GM21528 (cell line): Measurements from ENCODE around the gene UGT2B11.
"Not testable (repeated sequence)": the region's sequence is repeated elsewhere in the genome, so short reads cannot be mapped to it uniquely, and the experiment has no call there.

Experiments
- ATAC-seq: cut with Tn5 transposase; IDR thresholded peaks from one replicate; pipeline ENCODE4 v1.9.1; 2021; ENCODE audit warnings: mild to moderate bottlenecking, moderate library complexity; ENCODE audit not compliant: unreplicated experiment, low FRiP score

Gene UGT2B11

DNA sequence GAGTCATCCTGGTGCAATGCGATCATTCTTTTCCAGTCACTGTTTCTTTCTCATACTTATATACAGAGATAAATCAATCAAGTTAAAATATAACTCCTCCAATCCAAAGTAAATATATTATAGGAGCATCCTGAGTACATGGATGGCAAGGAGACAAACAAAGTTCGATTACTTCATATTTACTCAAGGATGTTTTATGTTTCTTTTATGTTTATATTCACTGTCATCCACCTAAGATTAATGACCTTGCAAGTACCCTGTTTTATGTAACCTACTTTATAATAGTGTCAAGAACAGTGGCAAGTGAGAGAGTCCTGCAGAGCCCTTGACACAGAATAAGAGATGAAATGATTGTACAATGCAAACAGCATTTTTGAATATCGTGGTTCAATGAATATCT lies at the start of gene UGT2B11:
Gene UGT2B11, minus strand, starts transcription at position 33 of the 400 bp plus-strand sequence. Its CDS starts 26 bp downstream, at position 7.
- no peak for ATAC-seq

DNA sequence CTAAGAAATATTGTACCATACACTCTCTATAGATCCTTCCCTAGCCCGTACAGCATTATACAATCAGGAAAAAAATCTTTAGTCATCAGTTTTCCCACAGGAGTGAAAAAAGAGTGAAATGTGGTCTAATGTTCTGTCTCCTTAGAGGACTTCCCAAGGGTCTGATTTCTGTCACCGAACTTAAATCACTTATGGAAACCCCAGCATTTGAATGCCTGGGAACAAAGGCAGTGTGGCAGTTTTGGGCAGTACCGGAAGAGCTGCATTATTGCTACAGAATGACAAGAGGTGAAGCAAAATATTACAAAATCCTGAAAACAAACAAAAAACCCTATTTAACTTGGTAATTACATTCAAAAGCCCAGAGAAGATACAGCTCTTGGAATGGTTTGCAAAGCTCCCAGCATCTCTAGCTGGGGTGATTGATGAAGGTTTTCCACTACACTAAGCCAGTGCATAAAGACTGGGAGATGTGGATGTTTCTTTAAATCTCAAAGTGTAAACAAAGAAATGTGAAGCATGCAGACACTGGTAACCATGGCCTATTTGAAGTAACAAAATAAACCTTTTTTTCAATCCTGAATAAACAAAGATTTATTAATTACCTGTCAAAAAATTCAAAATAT lies 38.7 kb upstream of the UGT2B11 start:
- ATAC-seq: not testable (repeated sequence)

DNA sequence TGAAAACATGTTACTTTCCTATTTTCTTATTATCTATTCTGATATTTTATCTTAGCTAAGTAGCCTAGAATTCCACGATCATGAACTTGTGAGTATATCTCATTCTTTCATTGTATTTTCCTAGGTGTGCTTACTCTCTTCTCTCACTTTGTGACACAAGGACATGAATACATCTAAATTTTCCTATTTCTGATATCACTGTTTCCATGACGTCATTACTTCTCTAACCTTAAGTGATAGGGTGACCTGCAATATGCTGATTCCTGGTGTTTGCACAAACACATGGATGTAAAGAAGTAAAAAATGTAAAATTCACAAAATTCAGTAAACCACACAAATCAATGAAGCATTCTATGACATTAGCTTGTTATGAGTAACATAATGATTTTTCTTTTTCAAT lies 36.3 kb upstream of the UGT2B11 start:
- ATAC-seq: not testable (repeated sequence)

DNA sequence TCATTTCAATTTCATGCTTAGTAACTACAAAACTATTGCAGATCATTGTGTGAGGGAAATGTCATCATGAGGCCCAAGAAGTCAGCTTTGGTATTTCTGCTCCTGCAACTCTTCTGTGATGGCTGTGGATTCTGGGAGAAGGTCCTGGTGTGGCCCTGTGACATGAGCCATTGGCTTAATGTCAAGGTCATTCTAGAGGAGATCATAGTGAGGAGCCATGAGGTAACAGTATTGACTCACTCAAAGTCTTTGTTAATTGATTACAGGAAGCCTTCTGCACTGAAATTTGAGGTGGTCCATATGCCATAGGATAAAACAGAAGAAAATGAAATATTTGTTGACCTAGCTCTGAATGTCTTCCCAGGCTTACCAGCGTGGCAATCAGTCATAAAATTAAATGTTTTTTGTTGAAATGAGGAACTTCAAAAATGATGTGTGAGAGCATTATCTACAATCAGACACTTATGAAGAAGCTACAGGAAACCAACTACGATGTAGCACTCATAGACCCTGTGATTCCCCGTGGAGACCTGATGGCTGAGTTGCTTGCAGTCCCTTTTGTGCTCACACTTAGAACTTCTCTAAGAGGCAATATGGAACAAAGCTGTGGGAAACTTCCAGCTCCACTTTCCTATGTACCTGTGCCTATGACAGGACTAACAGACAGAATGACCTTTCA lies 28.2 kb upstream of the UGT2B11 start:
- not testable (repeated sequence) for ATAC-seq

DNA sequence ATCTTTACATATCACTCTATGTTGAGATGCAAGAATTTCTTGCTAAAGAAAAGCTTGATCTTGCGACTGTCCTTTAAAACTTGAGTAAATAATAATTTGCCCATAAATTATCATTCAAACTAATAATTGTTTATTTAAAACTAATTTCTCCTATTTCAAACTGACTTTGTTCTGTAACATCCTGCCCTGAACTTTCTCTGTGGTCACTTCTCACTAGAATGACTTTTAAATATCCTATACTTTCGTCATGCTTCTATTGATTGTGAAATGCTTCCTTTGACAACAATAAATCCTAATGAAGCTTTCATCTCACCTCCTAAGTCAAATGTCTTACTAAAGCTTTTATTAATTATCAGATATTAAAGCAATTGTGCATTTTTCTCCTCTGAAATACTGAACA lies 27.2 kb upstream of the UGT2B11 start:
- not testable (repeated sequence) for ATAC-seq

DNA sequence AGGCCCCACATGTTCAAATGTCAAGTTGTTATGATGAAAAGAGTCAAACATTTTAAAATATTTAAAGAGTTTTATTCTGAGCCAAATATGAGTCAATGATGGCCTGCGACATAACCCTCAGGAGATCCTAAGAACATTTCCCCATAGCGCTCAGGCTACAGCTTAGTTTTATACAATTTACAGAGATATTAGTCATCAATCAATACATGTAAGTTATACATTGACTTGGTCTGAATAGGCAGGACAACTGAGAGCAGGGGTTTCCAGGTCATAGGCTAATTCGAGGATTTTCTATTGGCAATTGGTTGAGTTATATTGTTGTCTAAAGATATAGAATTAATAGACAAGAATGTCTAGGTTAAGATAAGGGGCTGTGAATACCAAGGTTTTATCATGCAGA lies 26.2 kb upstream of the UGT2B11 start:
- not testable (repeated sequence) for ATAC-seq

DNA sequence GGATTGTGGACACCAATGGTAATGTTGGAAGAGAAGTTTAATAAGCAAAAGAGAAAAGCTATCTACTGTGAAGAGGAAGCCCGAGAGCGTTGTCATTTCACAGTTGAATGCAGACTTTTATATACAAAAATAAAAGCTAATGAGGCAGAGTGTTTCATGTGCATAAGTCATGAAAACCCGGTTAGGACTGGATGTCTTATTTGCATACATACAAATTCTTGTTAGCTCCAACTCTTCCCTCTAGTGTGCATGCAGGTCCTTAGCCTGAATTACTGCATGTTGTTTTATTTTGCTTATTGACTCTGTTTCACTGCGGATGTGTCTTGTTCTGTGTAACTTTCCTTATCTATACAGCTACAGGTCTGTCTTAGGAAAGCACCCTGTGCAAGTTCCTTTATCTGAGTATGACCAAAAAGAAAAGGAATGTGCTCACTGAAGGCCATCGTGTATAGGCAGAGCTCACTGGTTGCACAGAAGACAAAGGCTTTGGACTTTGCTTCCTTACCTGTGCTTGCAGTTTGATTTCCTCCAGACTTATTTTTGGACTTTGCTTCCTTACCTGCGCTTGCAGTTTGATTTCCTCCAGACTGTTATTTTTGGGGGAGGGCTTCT lies 25.1 kb upstream of the UGT2B11 start:
- no peak for ATAC-seq

DNA sequence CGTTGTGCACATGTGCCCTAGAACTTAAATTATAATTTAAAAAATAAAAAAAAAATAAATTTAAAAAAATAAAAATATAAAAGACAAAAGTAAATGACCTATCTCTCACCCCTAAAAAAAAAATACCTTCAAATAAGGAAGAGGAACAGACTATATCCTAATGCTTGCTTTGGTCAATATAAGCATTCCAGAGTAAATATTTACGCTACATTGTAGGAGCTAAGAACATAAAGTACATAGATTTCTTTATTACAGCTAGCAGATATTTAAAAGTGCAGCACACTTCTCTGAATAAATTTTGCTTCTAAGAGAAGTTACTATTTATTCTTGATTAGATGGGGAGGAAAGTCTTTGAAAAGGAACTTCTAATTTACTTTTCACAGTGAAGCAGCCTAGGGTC lies 24.5 kb upstream of the UGT2B11 start:
- no peak for ATAC-seq

DNA sequence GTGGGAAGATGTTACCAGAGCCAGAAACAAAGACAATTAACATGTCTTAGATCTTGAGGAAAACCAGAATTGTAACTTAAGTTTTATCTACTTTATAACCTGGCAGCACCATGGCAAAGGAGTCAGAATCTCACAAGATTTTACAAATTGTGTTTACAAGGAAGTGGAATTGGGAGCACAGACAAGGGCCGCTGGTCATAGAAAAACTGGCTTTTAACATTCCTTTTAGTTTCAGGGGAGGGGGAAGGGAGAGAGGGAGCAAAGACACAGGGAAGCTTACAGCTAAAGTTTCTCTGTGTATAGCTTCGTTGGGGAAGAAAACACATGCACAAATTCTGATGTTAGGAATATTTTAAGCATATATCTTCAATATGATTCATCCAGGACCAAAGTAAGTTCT lies 10.3 kb upstream of the UGT2B11 start:
- no peak for ATAC-seq

DNA sequence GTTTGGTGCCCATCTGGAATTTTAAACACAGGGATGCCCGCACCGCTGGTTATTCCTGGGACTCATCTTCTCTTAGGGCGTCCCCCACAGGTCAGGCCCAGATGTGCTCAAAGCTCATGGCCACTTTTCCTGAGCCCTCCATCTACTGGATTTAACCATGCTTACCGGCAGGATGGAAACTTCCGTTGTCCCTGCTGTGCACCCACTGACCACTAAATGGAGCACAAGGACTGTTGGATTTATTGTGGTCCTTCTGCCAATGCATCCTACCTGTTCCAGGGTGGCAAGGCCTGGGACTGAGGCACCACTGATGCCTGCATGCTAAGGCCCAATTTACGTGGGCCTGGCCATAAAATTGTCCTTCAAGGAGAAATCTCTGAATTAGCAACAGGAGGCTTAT lies 8.7 kb upstream of the UGT2B11 start:
- not testable (repeated sequence) for ATAC-seq

DNA sequence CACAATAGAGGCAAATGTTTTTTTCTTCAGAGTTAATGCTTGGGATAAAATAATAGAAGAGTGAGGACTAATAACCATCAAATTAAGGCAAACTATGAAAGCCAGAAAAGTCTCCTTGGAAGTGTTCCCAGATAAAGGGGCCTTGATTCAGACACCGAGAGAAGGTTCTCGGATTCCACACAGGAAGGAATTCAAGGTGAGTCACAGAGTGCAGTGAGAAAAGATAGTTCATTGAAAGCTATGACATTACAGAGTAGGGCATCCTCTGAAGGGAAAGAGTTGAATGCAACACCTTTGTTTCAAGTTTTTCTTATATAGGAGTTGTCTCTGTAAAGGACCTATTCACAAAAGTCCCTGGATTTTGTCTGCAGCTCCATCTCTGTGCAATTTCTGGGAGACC lies 3.9 kb upstream of the UGT2B11 start:
- not testable (repeated sequence) for ATAC-seq

DNA sequence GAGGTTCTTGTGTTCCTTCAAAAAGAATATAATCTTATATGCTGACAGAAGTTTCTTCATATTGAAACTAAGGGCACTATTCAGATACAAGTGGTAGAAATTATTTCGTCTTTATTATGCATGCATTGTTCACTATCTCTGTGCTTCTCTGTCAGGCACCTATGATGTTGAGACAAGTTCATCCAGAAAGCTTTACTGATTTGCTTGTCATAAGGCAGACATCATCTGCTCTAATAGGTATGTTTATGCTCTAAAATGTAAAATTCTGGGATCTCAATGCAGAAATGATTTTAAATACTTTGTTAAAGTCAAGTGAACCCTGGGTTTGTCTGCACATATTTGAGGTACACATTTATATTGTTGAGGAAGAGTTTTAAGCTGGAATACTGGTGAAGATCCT lies 3.6 kb downstream of the UGT2B11 start:
- no peak for ATAC-seq

DNA sequence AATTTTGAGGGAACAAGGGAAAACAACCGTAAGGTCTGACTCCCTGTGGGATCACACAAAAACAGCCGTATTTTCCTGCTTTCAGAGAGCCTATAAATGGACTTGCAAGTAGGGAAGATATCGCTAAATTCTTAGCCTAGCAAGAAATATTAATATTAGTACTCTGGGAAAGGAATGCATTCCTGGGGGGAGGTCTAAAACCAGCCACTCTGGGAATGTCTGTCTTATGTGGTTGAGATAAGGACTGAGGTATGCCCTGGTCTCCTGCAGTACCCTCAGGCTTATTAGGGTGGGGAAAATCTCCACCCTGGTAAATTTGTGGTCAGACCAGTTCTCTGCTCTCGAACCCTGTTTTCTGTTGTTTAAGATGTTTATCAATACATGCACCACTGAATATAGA lies 16.0 kb downstream of the UGT2B11 start:
- not testable (repeated sequence) for ATAC-seq

DNA sequence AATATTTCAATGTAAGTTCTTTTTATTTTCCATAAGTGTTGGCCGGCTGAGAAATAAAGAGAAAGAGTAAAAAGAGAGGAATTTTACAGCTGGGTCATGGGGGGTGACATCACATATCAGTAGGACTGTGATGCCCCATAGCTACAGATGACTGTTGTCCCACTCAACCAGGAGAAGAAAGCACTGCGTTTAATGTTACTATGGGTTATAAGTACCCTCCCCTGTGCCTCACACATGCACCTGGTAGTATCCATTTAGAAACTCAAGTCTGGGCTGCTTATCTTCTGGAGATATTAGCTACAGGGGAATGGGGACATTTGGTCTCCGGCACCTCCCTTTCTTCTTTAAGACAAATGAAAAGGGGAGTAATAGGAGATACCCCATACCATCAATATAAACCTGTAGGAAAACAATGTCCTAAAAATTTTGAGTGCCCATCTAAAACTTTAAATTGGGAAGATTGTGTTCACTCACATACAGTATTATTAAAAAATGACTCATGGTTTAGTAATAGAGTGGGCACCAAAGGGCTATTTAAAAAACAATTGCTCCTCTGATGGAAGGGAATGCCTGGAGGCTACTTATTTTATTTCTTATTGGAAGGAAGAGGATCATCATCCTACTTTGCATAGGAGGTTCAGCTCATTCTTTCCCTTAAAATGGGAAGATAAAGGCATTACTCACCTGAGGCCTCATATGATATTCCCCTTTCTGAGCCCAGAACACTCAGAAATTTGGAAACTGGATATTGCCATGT lies 18.2 kb downstream of the UGT2B11 start:
- no peak for ATAC-seq

DNA sequence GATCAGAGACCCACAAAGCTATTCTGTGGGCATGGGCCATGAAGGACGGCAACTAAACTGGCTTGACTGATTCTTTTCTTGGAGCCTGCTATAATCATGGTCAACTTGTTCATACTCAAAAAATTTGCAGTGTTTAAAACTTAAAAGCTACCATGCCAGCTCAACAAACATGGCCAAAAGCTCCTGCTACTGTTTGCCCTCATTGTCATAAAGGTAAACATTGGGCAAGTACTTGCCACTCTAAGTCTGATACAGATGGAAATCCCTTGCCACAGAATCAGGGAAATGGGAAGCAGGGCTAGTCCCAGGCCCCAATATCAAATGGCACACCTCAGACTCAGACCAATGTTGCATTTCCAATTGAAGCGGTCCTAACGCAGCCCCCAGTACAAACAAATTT lies 20.4 kb downstream of the UGT2B11 start:
- no peak for ATAC-seq

DNA sequence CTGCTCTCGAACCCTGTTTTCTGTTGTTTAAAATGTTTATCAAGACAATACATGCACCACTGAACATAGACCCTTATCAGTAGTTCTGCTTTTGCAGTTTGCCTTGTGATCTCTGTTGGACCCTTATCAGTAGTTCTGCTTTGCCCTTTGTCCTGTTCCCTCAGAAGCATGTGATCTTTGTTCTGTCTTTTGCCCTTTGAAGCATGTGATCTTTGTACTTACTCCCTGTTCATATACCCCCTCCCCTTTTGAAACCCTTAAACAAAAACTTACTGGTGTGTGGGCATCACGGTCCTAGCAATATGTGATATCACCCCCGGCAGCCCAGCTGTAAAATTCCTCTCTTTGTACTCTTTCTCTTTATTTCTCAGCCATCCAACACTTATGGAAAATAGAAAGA lies 22.6 kb downstream of the UGT2B11 start:
- not testable (repeated sequence) for ATAC-seq

DNA sequence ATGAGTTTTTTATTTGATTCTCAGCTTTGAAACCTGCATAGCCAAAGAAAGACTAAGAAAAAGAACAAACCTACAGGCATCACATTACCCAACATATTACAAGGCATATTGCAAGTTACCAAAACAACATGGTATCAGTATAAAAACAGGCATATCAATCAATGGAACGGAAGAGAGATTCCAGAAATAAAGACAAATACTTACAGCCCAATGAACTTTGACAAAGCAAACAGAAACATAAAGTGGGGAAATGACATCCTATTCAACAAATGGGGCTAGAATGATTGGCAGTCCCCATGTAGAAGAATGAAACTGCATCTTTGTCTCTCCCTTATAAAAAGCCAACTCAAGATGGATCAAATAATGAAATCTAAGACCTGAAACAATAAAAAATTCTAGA lies 23.9 kb downstream of the UGT2B11 start:
- ATAC-seq: not testable (repeated sequence)

DNA sequence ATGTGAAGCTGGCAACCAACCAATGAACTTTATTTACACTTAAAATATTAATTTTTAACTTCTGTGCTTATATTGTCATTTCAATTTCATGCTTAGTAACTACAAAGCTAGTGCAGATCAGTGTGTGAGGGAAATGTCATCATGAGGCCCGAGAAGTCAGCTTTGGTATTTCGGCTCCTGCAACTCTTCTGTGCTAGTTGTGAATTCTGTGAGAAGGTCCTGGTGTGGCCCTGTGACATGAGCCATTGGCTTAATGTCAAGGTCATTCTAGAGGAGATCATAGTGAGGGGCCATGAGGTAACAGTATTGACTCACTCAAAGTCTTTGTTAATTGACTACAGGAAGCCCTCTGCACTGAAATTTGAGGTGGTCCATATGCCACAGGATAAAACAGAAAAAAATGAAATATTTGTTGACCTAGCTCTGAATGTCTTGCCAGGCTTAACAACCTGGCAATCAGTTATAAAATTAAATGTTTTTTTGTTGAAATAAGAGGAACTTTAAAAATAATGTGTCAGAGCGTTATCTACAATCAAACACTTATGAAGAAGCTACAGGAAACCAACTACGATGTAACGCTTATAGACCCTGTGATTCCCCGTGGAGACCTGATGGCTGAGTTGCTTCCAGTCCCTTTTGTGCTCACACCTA lies 32.9 kb downstream of the UGT2B11 start:
- not testable (repeated sequence) for ATAC-seq

DNA sequence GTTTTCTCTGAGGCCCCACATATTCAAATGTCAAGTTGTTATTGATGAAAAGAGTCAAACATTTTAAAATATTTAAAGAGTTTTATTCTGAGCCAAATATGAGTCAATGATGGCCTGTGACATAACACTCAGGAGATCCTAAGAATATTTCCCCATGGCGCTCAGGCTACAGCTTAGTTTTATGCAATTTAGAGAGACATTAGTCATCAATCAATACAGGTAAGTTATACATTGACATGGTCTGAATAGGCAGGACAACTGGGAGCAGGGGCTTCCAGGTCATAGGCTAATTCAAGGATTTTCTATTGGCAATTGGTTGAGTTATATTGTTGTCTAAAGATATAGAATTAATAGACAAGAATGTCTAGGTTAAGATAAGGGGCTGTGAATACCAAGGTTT lies 34.7 kb downstream of the UGT2B11 start:
- not testable (repeated sequence) for ATAC-seq

DNA sequence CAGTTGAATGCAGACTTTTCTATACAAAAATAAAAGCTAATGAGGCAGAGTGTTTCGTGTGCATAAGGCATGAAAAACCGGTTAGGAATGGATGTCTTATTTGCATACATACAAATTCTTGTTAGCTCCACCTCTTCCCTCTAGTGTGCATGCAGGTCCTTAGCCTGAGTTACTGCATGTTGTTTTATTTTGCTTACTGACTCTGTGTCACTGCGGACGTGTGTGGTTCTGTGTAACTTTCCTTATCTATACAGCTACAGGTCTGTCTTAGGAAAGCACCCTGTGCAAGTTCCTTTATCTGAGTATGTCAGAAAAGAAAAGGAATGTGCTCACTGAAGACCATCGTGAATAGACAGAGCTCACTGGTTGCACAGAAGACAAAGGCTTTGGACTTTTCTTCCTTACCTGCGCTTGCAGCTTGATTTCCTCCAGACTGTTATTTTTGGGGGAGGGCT lies 35.8 kb downstream of the UGT2B11 start:
- not testable (repeated sequence) for ATAC-seq
